SH-SY5Y (cell line): ENCODE measurements around the gene MT1X.

Source experiments
- GATA2 ChIP-seq: IDR thresholded peaks from 2 replicates; pipeline ENCODE4 v1.6.1; 2011; ENCODE audit warnings: mild to moderate bottlenecking, low read depth, low read length
- GATA3 ChIP-seq: IDR thresholded peaks from 2 replicates; pipeline ENCODE4 v1.6.1; 2011; ENCODE audit warnings: low read depth, mild to moderate bottlenecking, low read length, moderate library complexity

GRCh38 chr16:56695246-56695645 lies 13.0 kb downstream of the MT1X start:
- TF ChIP-seq GATA2 = no peak
- TF ChIP-seq GATA3 = no peak
